ENCODE measurements around the gene RELL1. TPM values are rescaled to one million over a fixed set of nuclear protein-coding genes. Genes with fewer than 3 reads are reported as not detected.

Gene RELL1
- total RNA-seq, 2 experiments from 2014 or later: 53.5 to 62.3 TPM

- H3K79me2 ChIP-seq (ENCODE audit: insufficient read depth, low read depth, low read length): peaks cover 4% of the 10 kb centered on the region; the same call in 1 of the 2 replicates
- intact Hi-C loops (cut with micrococcal nuclease; ENCODE audit: unreplicated experiment): no loop called here
- H3K9me3 ChIP-seq (ENCODE audit: low read length): no peaks in the 10 kb centered on the region
- peaks cover 27% of the 10 kb centered on the region for H3K4me1 ChIP-seq (ENCODE audit: insufficient read depth, low read length, poor library complexity, severe bottlenecking)
- H3K27ac ChIP-seq (ENCODE audit: low read depth, low read length, poor library complexity, severe bottlenecking): no peak overlapping the region
- no peak overlapping the region for H3K4me3 ChIP-seq (ENCODE audit: low read depth, low read length, poor library complexity, severe bottlenecking)
- no peak for DNase-seq (ENCODE audit: low spot score)
- ChIA-PET CTCF (ENCODE audit: unreplicated experiment) (no interaction called here), POLR2A (interaction anchor here (0.6 to 3.8 kb wide), 3 partner anchors 12 to 154 kb away, joined by 3 to 12 read pairs (median 4); no protein-coding TSS in a partner anchor)
- H2AFZ ChIP-seq (ENCODE audit: low read length): no peak overlapping the region
- TF ChIP-seq EZH2phosphoT487 (IDR thresholded peaks at IDR 0.05; ENCODE audit: borderline replicate concordance, low read depth, low read length): no peak
- TF ChIP-seq, protein P1, sequence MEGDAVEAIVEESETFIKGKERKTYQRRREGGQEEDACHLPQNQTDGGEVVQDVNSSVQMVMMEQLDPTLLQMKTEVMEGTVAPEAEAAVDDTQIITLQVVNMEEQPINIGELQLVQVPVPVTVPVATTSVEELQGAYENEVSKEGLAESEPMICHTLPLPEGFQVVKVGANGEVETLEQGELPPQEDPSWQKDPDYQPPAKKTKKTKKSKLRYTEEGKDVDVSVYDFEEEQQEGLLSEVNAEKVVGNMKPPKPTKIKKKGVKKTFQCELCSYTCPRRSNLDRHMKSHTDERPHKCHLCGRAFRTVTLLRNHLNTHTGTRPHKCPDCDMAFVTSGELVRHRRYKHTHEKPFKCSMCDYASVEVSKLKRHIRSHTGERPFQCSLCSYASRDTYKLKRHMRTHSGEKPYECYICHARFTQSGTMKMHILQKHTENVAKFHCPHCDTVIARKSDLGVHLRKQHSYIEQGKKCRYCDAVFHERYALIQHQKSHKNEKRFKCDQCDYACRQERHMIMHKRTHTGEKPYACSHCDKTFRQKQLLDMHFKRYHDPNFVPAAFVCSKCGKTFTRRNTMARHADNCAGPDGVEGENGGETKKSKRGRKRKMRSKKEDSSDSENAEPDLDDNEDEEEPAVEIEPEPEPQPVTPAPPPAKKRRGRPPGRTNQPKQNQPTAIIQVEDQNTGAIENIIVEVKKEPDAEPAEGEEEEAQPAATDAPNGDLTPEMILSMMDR (conservative IDR thresholded peaks at IDR 0.05; ENCODE audit: low read length): no peak
- H3K4me2 ChIP-seq (ENCODE audit: low read length): no peak overlapping the region
- no TSS peak for BruUV-seq (replicated peaks)
- H3K9me2 ChIP-seq (ENCODE audit: insufficient read depth, low read length): no peaks in the 10 kb centered on the region
- H3K36me3 ChIP-seq (ENCODE audit: insufficient read depth, low read length): peaks cover 70% of the 10 kb centered on the region
- H4K20me1 ChIP-seq (ENCODE audit: insufficient read depth, low read length): no peaks in the 10 kb centered on the region
Observed at GRCh38 chr4:37648084-37648817, 37.9 kb downstream of the RELL1 start.

- Histone ChIP-seq H3K4me1 (ENCODE audit: insufficient read depth, low read length, poor library complexity, severe bottlenecking) (peaks cover 31% of the 10 kb centered on the region), H3K9me3 (ENCODE audit: low read length) (no peaks in the 10 kb centered on the region), H2AFZ (ENCODE audit: low read length) (no peak overlapping the region), H3K9me2 (ENCODE audit: insufficient read depth, low read length) (no peaks in the 10 kb centered on the region), H3K4me2 (ENCODE audit: low read length) (peak overlapping the region; percentile 47), H3K4me3 (ENCODE audit: low read depth, low read length, poor library complexity, severe bottlenecking) (no peak overlapping the region), H3K36me3 (ENCODE audit: insufficient read depth, low read length) (peaks cover 68% of the 10 kb centered on the region), H3K79me2 (ENCODE audit: insufficient read depth, low read depth, low read length) (no peaks in the 10 kb centered on the region), H3K27ac (ENCODE audit: low read depth, low read length, poor library complexity, severe bottlenecking) (peak overlapping the region; percentile 78), H4K20me1 (ENCODE audit: insufficient read depth, low read length) (no peaks in the 10 kb centered on the region)
- POLR2A ChIA-PET: interaction anchor here (0.6 to 3.8 kb wide), 5 partner anchors 10 to 71 kb away, joined by 3 to 12 read pairs (median 6); no protein-coding TSS in a partner anchor
- CTCF ChIA-PET (ENCODE audit: unreplicated experiment): interaction anchor here (1.0 kb wide), 1 partner anchor 10 kb away, joined by 5 read pairs; no protein-coding TSS in a partner anchor
- no peak for TF ChIP-seq EZH2phosphoT487 (IDR thresholded peaks at IDR 0.05; ENCODE audit: borderline replicate concordance, low read depth, low read length)
- TF ChIP-seq, protein P1 (conservative IDR thresholded peaks at IDR 0.05; ENCODE audit: low read length): no peak
- BruUV-seq (replicated peaks): no TSS peak
- no peak for DNase-seq (ENCODE audit: low spot score)
- intact Hi-C loops (cut with micrococcal nuclease; ENCODE audit: unreplicated experiment): no loop called here
Observed at GRCh38 chr4:37646247-37646646, 39.9 kb downstream of the RELL1 start.

DNA sequence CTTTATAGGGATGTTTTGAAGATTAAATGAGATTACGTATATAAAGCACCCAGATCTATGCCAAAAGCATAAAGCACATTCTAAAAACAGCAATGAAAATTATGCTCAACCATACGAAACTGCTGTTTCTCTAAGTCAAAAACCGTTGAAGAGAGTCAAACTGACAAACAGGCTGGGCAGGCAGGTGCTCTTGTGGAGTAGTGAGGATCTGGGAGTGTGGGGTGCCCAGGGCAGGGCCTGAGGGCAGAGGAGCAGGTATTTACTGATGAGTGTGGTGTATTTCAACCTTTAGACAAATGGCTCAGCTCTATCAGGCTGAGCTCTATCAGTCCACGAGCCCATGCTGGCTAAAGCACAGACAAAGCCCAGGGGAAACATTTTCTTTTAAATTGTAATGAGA is 40.4 kb downstream of the RELL1 start:
- Histone ChIP-seq H3K4me3 (ENCODE audit: low read depth, low read length, poor library complexity, severe bottlenecking) (no peak overlapping the region), H4K20me1 (ENCODE audit: insufficient read depth, low read length) (no peaks in the 10 kb centered on the region), H3K4me1 (ENCODE audit: insufficient read depth, low read length, poor library complexity, severe bottlenecking) (peaks cover 31% of the 10 kb centered on the region), H3K4me2 (ENCODE audit: low read length) (peak overlapping the region; percentile 47), H3K27ac (ENCODE audit: low read depth, low read length, poor library complexity, severe bottlenecking) (peak overlapping the region; percentile 78), H3K79me2 (ENCODE audit: insufficient read depth, low read depth, low read length) (no peaks in the 10 kb centered on the region), H3K36me3 (ENCODE audit: insufficient read depth, low read length) (peaks cover 68% of the 10 kb centered on the region), H3K9me2 (ENCODE audit: insufficient read depth, low read length) (no peaks in the 10 kb centered on the region), H3K9me3 (ENCODE audit: low read length) (no peaks in the 10 kb centered on the region), H2AFZ (ENCODE audit: low read length) (no peak overlapping the region)
- no peak for TF ChIP-seq EZH2phosphoT487 (IDR thresholded peaks at IDR 0.05; ENCODE audit: borderline replicate concordance, low read depth, low read length)
- TF ChIP-seq, protein P1 (conservative IDR thresholded peaks at IDR 0.05; ENCODE audit: low read length): no peak
- DNase-seq (ENCODE audit: low spot score): peak; percentile 62
- POLR2A ChIA-PET: interaction anchor here (0.7 to 3.8 kb wide), 5 partner anchors 10 to 37 kb away, joined by 3 to 12 read pairs (median 6); no protein-coding TSS in a partner anchor
- intact Hi-C loops (cut with micrococcal nuclease; ENCODE audit: unreplicated experiment): loop anchor here (1.0 kb wide), 2 partner anchors 30 to 39 kb away; no protein-coding TSS in a partner anchor
- CTCF ChIA-PET (ENCODE audit: unreplicated experiment): interaction anchor here (1.0 kb wide), 1 partner anchor 9 kb away, joined by 5 read pairs; no protein-coding TSS in a partner anchor
- BruUV-seq (replicated peaks): no TSS peak
